GM12878 (cell line): Measurements from ENCODE around the gene BORCS5. TPM values are rescaled to one million over a fixed set of nuclear protein-coding genes. Genes with fewer than 3 reads are reported as not detected.

Source experiments
- ATAC-seq: fragments of 200-7000 bp; cut with Tn5 transposase; 3 replicates; pipeline ENCODE4 v1.9.1; 2020; ENCODE audit warnings: mild to moderate bottlenecking, moderate library complexity
- Bru-seq: library from RNA; stranded (reverse); fragments of 400-500 nt; gene quantifications from one replicate; lab custom pipeline; 2021; lab: Mats Ljungman, UMichigan
- BruChase-seq, 2 experiments: library from RNA; stranded (reverse); fragments of 400-500 nt; gene quantifications; one replicate each; lab custom pipeline; 2021; lab: Mats Ljungman, UMichigan
- BruUV-seq: library from RNA; stranded (reverse); fragments of 400-500 nt; replicated peaks from 2 replicates; lab custom pipeline; 2021; lab: Mats Ljungman, UMichigan
- CTCF ChIA-PET: fragments of 300-600 bp; sonication (Branson Sonifier 250); formaldehyde crosslinking; extraction: SDS; loops from one replicate; lab custom pipeline; 2021; ENCODE audit warnings: inconsistent platforms; lab: Yijun Ruan, JAX
- POLR2A ChIA-PET: fragments of 350-600 bp; formaldehyde crosslinking; extraction: SDS; loops from one replicate; lab custom pipeline; 2021; ENCODE audit warnings: inconsistent platforms; lab: Charles Lee
- RAD21 ChIA-PET: fragments of 300-600 bp; sonication (Branson Sonifier 250); formaldehyde crosslinking; loops from one replicate; lab custom pipeline; 2023; ENCODE audit warnings: antibody characterized with exemption; ENCODE audit not compliant: unreplicated experiment; lab: Charles Lee
- SMC1A ChIA-PET: fragments of 300-600 bp; sonication (Branson Sonifier 250); formaldehyde crosslinking; loops from one replicate; lab custom pipeline; 2023; ENCODE audit not compliant: unreplicated experiment, uncharacterized antibody; lab: Charles Lee
- DNase-seq: peaks from one replicate; pipeline ENCODE4 v3.0.0-alpha.2; 2011; ENCODE audit warnings: low read depth, low spot score
- FAIRE-seq: peaks from 3 replicates; lab custom pipeline; 2011; peaks lifted over from hg19 to GRCh38; lab: Jason Lieb, UNC
- H2AFZ ChIP-seq: 2 replicates; pipeline ENCODE4 v1.6.0; 2011; ENCODE audit warnings: low read depth, low read length, control low read depth; ENCODE audit not compliant: control insufficient read depth
- H3K27ac ChIP-seq: 2 replicates; pipeline ENCODE4 v1.5.1; 2011; ENCODE audit warnings: control low read depth; ENCODE audit not compliant: control insufficient read depth, insufficient read depth
- H3K27me3 ChIP-seq, 2 experiments: replicated peaks in 1 of 2; 2 replicates each; pipeline versions ENCODE4 v1.6.0 to v1.6.1; 2011; ENCODE audit warnings: low read length in 1 of 2; ENCODE audit not compliant: control insufficient read depth in 2 of 2, insufficient read depth in 2 of 2
- H3K36me3 ChIP-seq, 2 experiments: 2 replicates each; pipeline ENCODE4 v1.5.1; 2011; ENCODE audit warnings: low read length in 1 of 2; ENCODE audit not compliant: control insufficient read depth in 2 of 2, insufficient read depth in 2 of 2
- H3K4me1 ChIP-seq: 2 replicates; pipeline ENCODE4 v1.6.1; 2011; ENCODE audit warnings: mild to moderate bottlenecking, low read length, moderate library complexity, mixed read lengths; ENCODE audit not compliant: control insufficient read depth, insufficient read depth
- H3K4me2 ChIP-seq: 2 replicates; pipeline ENCODE4 v1.6.0; 2011; ENCODE audit warnings: control low read depth; ENCODE audit not compliant: control insufficient read depth, insufficient read depth
- H3K4me3 ChIP-seq: fragments of 200-600 bp; sonication (generic); 2 replicates; pipeline ENCODE4 v1.5.1; 2016
- H3K79me2 ChIP-seq: 2 replicates; pipeline ENCODE4 v1.6.0; 2011; ENCODE audit warnings: low read length; ENCODE audit not compliant: control insufficient read depth, insufficient read depth
- H3K9ac ChIP-seq: 2 replicates; pipeline ENCODE4 v1.8.0; 2011; ENCODE audit warnings: low read length, control low read depth, mixed read lengths; ENCODE audit not compliant: control insufficient read depth, insufficient read depth
- H3K9me3 ChIP-seq: replicated peaks from 3 replicates; pipeline ENCODE4 v1.5.1; 2011; ENCODE audit warnings: mild to moderate bottlenecking, low read length; ENCODE audit not compliant: control insufficient read depth, insufficient read depth
- H4K20me1 ChIP-seq: 2 replicates; pipeline ENCODE4 v1.6.0; 2011; ENCODE audit not compliant: control insufficient read depth, insufficient read depth
- MLLT1 ChIP-seq: fragments of 450-650 bp; IDR thresholded peaks from 2 replicates; pipeline ENCODE4 v1.6.1; 2016; ENCODE audit warnings: mild to moderate bottlenecking
- NR2C2 ChIP-seq: IDR thresholded peaks from 2 replicates; pipeline ENCODE4 v1.6.1; 2011; ENCODE audit warnings: borderline replicate concordance, low read depth; ENCODE audit not compliant: control insufficient read depth, insufficient read length
- NRF1 ChIP-seq: conservative IDR thresholded peaks from 2 replicates; pipeline ENCODE4 v1.6.1; 2011; ENCODE audit warnings: mild to moderate bottlenecking, low read depth, low read length, improper control_type of control experiment
- PBX3 ChIP-seq: IDR thresholded peaks from 2 replicates; pipeline ENCODE4 v1.6.1; 2011; ENCODE audit warnings: mild to moderate bottlenecking, low read depth, low read length, moderate library complexity; ENCODE audit not compliant: insufficient replicate concordance
- ZNF687 ChIP-seq: fragments of 450-650 bp; IDR thresholded peaks from 2 replicates; pipeline ENCODE4 v1.6.1; 2017; ENCODE audit warnings: mild to moderate bottlenecking, moderate library complexity
- WGBS: methylation state at CpG from one replicate; pipeline ENCODE4 v1.1.6; 2016; ENCODE audit warnings: low lambda C conversion rate; ENCODE audit not compliant: insufficient replicate concordance, insufficient coverage; ENCODE audit errors: missing lambda C conversion rate; 5-methylcytosine and 5-hydroxymethylcytosine counted together
- in situ Hi-C: fragments of 300-500 bp; cut with MboI; formaldehyde crosslinking; loops from 9 replicates; pipeline ENCODE4 v1.14.3; 2018; ENCODE audit warnings: mixed read lengths
- intact Hi-C: fragments of 100-400 bp; cut with micrococcal nuclease; formaldehyde crosslinking; loops from one replicate; pipeline ENCODE4 v1.14.2; 2022; ENCODE audit not compliant: unreplicated experiment
- long read RNA-seq, 2 experiments: library from polyadenylated mRNA; unstranded; transcript quantifications; one replicate each; pipeline ENCODE4 v2.0.0, GENCODE V29; 2019 to 2020
- polyA minus RNA-seq, 3 experiments: library from RNA; depleted of rRNA, polyadenylated mRNA; stranded (reverse); fragments of >200 nt; gene quantifications; 2 replicates each; pipeline ENCODE4 v1.2.3, GENCODE V29; 2011
- polyA plus RNA-seq, 11 experiments: library from polyadenylated mRNA; depleted of rRNA in 4 of 11; unstranded in 6 of 11; stranded (reverse) in 5 of 11; fragments of >200 nt; fragmentation: Nextera tagmentation in 4 of 11; fragmentation: Illumina TruSeq in 1 of 11; extraction: Ambion mirVana in 4 of 11; extraction: Trizol in 1 of 11; gene quantifications; 1 replicate in 1 of 11; 2 replicates in 10 of 11; pipeline versions ENCODE4 v1.2.1 to v1.2.3, GENCODE V29; 2011 to 2016; ENCODE audit warnings: inconsistent platforms in 2 of 11, missing spikeins in 2 of 11, low read depth in 1 of 11
- total RNA-seq, 4 experiments: library from RNA; depleted of rRNA in 3 of 4; stranded (reverse); fragments of >200 nt in 3 of 4; fragmentation: Illumina TruSeq in 1 of 4; extraction: Trizol in 1 of 4; gene quantifications; 2 replicates each; pipeline versions ENCODE4 v1.2.1 to v1.2.3, GENCODE V29; 2013 to 2021
- TF ChIP-seq, protein P1 (sequence below): IDR thresholded peaks from 2 replicates; pipeline ENCODE4 v1.6.1; 2011; ENCODE audit warnings: borderline replicate concordance, low read depth, mild to moderate bottlenecking, moderate library complexity, low read length; ENCODE audit not compliant: insufficient read depth, poor library complexity, severe bottlenecking

Gene BORCS5
- 33.5 and 38.5 TPM in 2 replicates for total RNA-seq (2013; cell fraction: nucleolus; rRNA removed)
- total RNA-seq (2014; rRNA removed) (10.2 and 11.7 TPM in 2 replicates), total RNA-seq (2014; rRNA removed; fragmentation: Illumina TruSeq; extraction: Trizol) (8.2 and 9.3 TPM in 2 replicates), total RNA-seq (2021) (23.5 and 25.9 TPM in 2 replicates), polyA plus RNA-seq (2011; rRNA removed) (14.0 and 15.1 TPM in 2 replicates), polyA plus RNA-seq (2014; fragmentation: Illumina TruSeq; extraction: Trizol) (16.0 and 17.2 TPM in 2 replicates), polyA plus RNA-seq (2014; fragmentation: Nextera tagmentation; extraction: Ambion mirVana) (1 to 10 TPM; 1.4 to 1.7 TPM), polyA plus RNA-seq (2014; rRNA removed) (20.9 and 23.0 TPM in 2 replicates), polyA plus RNA-seq (2016; fragmentation: Nextera tagmentation; extraction: Ambion mirVana) (10 to 100 TPM; 33.6 to 39.7 TPM), polyA minus RNA-seq (2011; rRNA and poly(A)+ RNA removed) (23.4 and 26.7 TPM in 2 replicates), Bru-seq, nascent RNA (percentile 78 among the genes with signal in this experiment), BruChase-seq, experiment 1, labeled RNA remaining after a 6-hour chase (percentile 70 among the genes with signal in this experiment), BruChase-seq, experiment 2, labeled RNA remaining after a 2-hour chase (percentile 68 among the genes with signal in this experiment)
- polyA plus RNA-seq (2011; ENCODE audit: low read depth), result 7.8 TPM
- polyA plus RNA-seq (2011; cell fraction: cytosol; rRNA removed), result 27.9 and 34.5 TPM in 2 replicates
- polyA plus RNA-seq (2011; cell fraction: nucleus; rRNA removed), result 22.3 and 24.1 TPM in 2 replicates
- 10.0 and 13.8 TPM in 2 replicates for polyA plus RNA-seq (2012)
- polyA minus RNA-seq (2011; cell fraction: cytosol; rRNA and poly(A)+ RNA removed), result 13.6 and 19.5 TPM in 2 replicates
- polyA minus RNA-seq (2011; cell fraction: nucleus; rRNA and poly(A)+ RNA removed), result 15.5 and 29.0 TPM in 2 replicates
- long read RNA-seq, experiment 1, full-length matches to known transcripts, result 17 of 19 reads
- long read RNA-seq, experiment 1, partial matches to known transcripts, result 0 of 19 reads
- long read RNA-seq, experiment 1, other reads (novel, unspliced or antisense), result 2 of 19 reads
- long read RNA-seq, experiment 2, full-length matches to known transcripts, result 61 of 75 reads
- long read RNA-seq, experiment 2, partial matches to known transcripts, result 3 of 75 reads
- long read RNA-seq, experiment 2, other reads (novel, unspliced or antisense), result 11 of 75 reads

DNA sequence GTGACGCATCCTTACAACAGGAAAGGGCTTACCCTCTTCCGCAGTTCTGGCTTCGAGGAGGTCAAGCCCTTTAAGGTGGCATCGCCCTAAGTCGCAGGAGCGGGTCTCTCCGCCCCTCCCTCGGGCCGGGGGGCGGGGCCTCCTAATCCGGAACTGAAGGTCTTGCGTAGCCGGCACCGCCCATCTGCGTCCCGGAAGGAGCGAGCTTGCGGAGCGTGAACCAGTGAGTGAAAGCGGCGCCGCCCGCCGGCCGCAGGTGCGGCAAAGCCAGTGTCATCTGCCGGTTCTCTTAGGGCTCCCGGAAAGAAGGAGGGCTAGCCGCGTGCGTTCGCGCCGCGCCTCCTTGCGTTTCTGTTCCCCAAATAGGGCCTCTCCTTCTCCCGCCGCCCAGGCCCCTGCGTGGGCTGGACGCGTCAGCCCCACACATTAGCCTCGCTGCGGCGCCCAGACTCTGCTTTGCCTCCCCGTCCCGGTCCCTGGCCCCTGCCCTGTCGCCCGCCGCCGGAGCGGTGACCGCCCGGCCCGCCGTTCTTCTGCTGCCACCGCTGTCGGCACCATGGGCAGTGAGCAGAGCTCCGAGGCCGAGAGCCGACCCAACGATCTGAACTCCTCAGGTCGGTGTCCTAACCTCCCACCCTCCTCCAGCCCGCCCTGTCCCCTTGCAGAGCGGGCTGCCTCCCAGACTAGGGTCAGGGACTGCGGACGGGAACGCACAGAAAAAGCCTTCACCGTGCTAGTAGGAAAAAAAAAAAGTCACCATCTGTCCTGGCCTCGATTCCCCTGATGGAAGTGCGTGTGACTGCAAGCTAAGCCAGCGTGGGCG, at the start of gene BORCS5:
TSS of gene BORCS5 (plus strand) at position 183 of the 823 bp plus-strand sequence. CDS start at position 557, 374 bp downstream.
- peak; percentile 92 for ATAC-seq
- TF ChIP-seq MLLT1, result peak; percentile 65; the same call in 1 of the 2 replicates
- peak; percentile 69; the same call in 1 of the 2 replicates for TF ChIP-seq ZNF687
- TF ChIP-seq, protein P1, sequence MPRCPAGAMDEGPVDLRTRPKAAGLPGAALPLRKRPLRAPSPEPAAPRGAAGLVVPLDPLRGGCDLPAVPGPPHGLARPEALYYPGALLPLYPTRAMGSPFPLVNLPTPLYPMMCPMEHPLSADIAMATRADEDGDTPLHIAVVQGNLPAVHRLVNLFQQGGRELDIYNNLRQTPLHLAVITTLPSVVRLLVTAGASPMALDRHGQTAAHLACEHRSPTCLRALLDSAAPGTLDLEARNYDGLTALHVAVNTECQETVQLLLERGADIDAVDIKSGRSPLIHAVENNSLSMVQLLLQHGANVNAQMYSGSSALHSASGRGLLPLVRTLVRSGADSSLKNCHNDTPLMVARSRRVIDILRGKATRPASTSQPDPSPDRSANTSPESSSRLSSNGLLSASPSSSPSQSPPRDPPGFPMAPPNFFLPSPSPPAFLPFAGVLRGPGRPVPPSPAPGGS, result no peak
- TF ChIP-seq NRF1, result 0 out of 2 replicates have a peak, but pooled peaks have one; percentile 3
- no peak for TF ChIP-seq NR2C2
- TF ChIP-seq PBX3, result no peak

More for the DNA sequence above, at the start of gene BORCS5:
- under 1% methylated on average over 71 of the region's 72 CpGs for WGBS
- Histone ChIP-seq H3K4me1 (no peaks in the 10 kb centered on the region), H3K79me2 (peaks cover 34% of the 10 kb centered on the region), H3K4me3 (peak within 1 kb of the TSS; percentile 71), H3K36me3 (no peaks in the 10 kb centered on the region), H3K9ac (peak within 1 kb of the TSS; percentile 95), H2AFZ (peak within 1 kb of the TSS; percentile 74), H4K20me1 (no peaks in the 10 kb centered on the region), H3K9me3 (no peaks in the 10 kb centered on the region), H3K27me3 (no peaks in the 10 kb centered on the region), H3K4me2 (peak within 1 kb of the TSS; percentile 73), H3K27ac (peak within 1 kb of the TSS; percentile 97)
- intact Hi-C loops (loop anchor here (5.0 kb wide), 2 partner anchors 340 to 360 kb away; partner anchors contain the start of genes CDKN1B and GPR19), in situ Hi-C loops (no loop called here)
- ChIA-PET SMC1A (interaction anchor here (0.7 to 3.6 kb wide), 35 partner anchors 9 to 802 kb away, joined by 3 to 27 read pairs (median 4); no protein-coding TSS in a partner anchor), CTCF (interaction anchor here (0.6 to 2.8 kb wide), 24 partner anchors 10 to 811 kb away, joined by 3 to 32 read pairs (median 4); no protein-coding TSS in a partner anchor), POLR2A (interaction anchor here (0.6 to 3.6 kb wide), 25 partner anchors 10 to 382 kb away, joined by 3 to 23 read pairs (median 4); partner anchors contain the start of gene CREBL2), RAD21 (interaction anchor here (0.6 to 4.0 kb wide), 34 partner anchors 11 to 380 kb away, joined by 3 to 29 read pairs (median 5); partner anchors contain the start of genes CREBL2 and DUSP16)
- no TSS peak for BruUV-seq
- peak; percentile 94 for DNase-seq
- FAIRE-seq, result peak; percentile 91
